GM12891 (cell line): ENCODE data around the gene NDUFB11.

Experiments used
- POLR2A ChIP-seq: IDR thresholded peaks from 2 replicates; pipeline ENCODE4 v1.6.1; 2011; ENCODE audit warnings: low read depth, low read length, control low read depth
- POLR2AphosphoS5 ChIP-seq: IDR thresholded peaks from 2 replicates; pipeline ENCODE4 v1.6.1; 2011; ENCODE audit warnings: low read depth, low read length, control low read depth
- POU2F2 ChIP-seq: IDR thresholded peaks from 2 replicates; pipeline ENCODE4 v1.6.1; 2011; ENCODE audit warnings: low read depth, mild to moderate bottlenecking, control low read depth, low read length, moderate library complexity
- TAF1 ChIP-seq: IDR thresholded peaks from 2 replicates; pipeline ENCODE4 v1.6.1; 2011; ENCODE audit warnings: low read depth, low read length, control low read depth

DNA sequence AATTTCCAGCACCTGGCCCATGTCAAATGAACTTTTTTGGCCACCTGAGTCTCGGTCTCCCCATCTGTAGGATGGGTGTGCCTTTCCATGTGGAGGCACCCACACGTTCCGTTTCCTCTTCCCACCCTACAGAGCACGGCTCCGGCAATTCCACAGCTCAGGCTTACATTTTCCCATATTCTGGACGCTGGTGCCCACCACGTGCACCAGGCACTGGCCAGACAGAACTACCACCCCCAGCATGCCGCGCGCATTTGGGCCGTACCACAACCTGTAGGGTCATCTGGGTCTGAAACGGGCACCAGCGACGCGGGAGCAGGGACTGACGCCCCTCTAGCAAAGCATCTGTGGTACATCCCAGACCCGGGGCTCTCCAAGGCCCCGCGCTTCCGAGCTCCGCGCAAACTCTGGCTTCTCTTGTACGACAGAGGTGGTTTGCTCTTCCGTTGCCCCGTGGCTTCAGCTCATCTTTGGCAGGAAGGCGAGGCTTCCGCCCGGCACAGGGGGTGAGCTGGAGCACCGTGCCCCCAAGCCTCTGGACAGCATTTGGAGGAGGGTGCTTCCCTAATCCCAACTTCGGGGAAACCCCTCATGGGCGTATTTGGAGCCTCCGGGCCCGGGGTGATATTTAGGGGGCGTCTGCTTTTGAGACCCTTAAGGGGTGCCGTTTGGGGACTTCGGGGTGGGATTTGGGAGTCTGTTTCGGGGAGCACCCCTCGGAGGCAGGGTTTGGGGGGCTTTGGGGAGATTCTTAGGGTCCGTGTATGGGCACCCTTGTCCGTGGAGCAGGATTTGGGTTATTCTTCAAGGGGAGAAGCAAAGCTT lies 46.2 kb upstream of the NDUFB11 start:
- peak; percentile 47 for TF ChIP-seq POLR2A
- TF ChIP-seq TAF1, result peak; percentile 72
- TF ChIP-seq POLR2AphosphoS5, result peak; percentile 62; the same call in 1 of the 2 replicates
- no peak for TF ChIP-seq POU2F2
